Brain microvascular endothelial cell (primary cell): Measurements from ENCODE around the gene RESF1.
A peak's percentile ranks its signal among the peaks of the same experiment; 100 is the strongest.

Experiments
- DNase-seq: peaks from one replicate; pipeline ENCODE4 v3.0.0-alpha.2; 2020
- H3K27ac ChIP-seq: fragments of 250-450 bp; sonication (Bioruptor Pico); 2 replicates; pipeline ENCODE4 v1.5.1; 2020; ENCODE audit warnings: mild to moderate bottlenecking, moderate library complexity
- H3K27me3 ChIP-seq: fragments of 250-450 bp; sonication (Bioruptor Pico); replicated peaks from 2 replicates; pipeline ENCODE4 v1.5.1; 2020; ENCODE audit warnings: mild to moderate bottlenecking
- H3K36me3 ChIP-seq: fragments of 250-450 bp; sonication (Bioruptor Pico); replicated peaks from 2 replicates; pipeline ENCODE4 v1.5.1; 2020; ENCODE audit warnings: mild to moderate bottlenecking
- H3K4me3 ChIP-seq: 2 replicates; pipeline ENCODE4 v1.5.1; 2011; ENCODE audit warnings: low read depth, mild to moderate bottlenecking, control low read depth, low read length, moderate library complexity
- in situ Hi-C: cut with HindIII; loops from 2 replicates; pipeline ENCODE4 v1.10.0; 2017; ENCODE audit warnings: low sequenced_read_pairs, low pct_ligation_motif_present
- TF ChIP-seq, protein P1 (sequence below): IDR thresholded peaks from 2 replicates; pipeline ENCODE4 v1.5.1; 2011; ENCODE audit warnings: low read depth, mild to moderate bottlenecking, moderate library complexity, low read length, control low read depth, inconsistent platforms; ENCODE audit errors: missing control alignments

RESF1 gene, protein sequence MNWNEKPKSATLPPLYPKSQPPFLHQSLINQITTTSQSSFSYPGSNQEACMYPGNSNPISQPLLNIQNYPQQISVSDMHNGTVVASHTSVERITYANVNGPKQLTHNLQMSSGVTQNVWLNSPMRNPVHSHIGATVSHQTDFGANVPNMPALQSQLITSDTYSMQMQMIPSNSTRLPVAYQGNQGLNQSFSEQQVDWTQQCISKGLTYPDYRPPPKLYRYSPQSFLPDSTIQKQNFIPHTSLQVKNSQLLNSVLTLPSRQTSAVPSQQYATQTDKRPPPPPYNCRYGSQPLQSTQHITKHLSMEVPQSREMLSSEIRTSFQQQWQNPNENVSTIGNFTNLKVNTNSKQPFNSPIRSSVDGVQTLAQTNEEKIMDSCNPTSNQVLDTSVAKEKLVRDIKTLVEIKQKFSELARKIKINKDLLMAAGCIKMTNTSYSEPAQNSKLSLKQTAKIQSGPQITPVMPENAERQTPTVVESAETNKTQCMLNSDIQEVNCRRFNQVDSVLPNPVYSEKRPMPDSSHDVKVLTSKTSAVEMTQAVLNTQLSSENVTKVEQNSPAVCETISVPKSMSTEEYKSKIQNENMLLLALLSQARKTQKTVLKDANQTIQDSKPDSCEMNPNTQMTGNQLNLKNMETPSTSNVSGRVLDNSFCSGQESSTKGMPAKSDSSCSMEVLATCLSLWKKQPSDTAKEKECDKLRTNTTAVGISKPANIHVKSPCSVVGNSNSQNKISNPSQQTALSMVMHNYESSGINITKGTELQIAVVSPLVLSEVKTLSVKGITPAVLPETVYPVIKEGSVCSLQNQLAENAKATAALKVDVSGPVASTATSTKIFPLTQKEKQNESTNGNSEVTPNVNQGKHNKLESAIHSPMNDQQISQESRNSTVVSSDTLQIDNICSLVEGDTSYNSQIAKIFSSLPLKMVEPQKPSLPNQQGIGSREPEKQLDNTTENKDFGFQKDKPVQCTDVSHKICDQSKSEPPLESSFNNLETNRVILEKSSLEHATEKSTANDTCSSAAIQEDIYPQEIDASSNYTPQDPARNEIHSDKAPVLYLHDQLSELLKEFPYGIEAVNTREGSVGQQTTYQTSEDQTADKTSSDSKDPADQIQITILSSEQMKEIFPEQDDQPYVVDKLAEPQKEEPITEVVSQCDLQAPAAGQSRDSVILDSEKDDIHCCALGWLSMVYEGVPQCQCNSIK (N-terminal part only)

DNA sequence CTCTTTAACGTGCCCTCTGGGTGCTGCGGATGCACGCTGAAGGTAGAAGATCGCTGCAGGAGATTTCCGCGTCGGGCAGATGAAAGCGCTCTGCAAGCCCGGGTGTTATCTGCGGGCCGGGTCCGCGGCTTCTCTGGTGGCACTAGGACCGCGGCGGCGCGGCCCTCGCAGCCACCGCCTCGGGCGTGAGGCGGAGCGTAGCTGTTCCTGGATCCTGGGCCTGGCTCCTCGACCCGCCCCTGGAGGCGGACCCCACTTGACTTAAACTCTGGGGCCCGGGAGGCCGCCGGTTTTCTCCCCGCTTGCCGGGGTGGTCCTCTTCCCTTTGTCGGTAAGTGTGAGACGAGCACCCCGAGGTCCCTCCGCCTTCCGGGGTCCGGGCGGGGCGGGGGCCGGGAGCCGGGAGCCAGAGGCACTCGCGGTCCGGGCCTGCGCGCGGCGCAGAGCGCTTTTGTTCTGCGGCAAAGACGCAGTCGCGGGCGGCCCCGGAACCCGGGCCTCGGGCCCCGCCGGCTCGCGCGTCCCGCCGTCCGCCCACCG lies at the start of gene RESF1:
RESF1 (plus strand) TSS at position 255 of the 540 bp plus-strand sequence. CDS start 21,541 bp downstream, outside the sequence.
- H3K27me3 ChIP-seq: no peaks in the 10 kb centered on the region
- peaks cover 3% of the 10 kb centered on the region for H3K36me3 ChIP-seq
- peak; percentile 73 for DNase-seq
- H3K4me3 ChIP-seq: peak within 1 kb of the TSS; percentile 76
- TF ChIP-seq, protein P1, sequence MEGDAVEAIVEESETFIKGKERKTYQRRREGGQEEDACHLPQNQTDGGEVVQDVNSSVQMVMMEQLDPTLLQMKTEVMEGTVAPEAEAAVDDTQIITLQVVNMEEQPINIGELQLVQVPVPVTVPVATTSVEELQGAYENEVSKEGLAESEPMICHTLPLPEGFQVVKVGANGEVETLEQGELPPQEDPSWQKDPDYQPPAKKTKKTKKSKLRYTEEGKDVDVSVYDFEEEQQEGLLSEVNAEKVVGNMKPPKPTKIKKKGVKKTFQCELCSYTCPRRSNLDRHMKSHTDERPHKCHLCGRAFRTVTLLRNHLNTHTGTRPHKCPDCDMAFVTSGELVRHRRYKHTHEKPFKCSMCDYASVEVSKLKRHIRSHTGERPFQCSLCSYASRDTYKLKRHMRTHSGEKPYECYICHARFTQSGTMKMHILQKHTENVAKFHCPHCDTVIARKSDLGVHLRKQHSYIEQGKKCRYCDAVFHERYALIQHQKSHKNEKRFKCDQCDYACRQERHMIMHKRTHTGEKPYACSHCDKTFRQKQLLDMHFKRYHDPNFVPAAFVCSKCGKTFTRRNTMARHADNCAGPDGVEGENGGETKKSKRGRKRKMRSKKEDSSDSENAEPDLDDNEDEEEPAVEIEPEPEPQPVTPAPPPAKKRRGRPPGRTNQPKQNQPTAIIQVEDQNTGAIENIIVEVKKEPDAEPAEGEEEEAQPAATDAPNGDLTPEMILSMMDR: no peak
- peak within 1 kb of the TSS; percentile 44 for H3K27ac ChIP-seq
- in situ Hi-C loops: no loop called here

DNA sequence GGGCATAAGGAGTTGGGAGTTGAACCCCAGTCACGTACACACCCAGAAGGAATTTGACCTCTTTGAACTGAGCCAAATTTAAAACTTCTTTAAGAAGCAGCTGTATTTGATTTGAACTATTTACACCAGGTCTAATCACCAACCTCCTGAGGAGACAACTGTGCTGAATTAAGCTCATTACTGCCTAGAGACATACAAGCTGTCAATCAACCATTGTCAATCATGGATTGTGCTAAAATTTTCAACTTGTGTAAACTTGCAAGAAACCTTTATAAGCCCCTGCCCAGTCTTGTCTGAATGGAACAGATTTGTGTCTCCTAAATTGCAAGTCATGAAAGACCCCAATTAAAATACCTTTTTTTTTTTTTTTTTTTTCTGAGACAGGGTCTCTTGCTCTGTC lies 44.3 kb upstream of the RESF1 start:
- Histone ChIP-seq H3K27ac (no peak overlapping the region), H3K4me3 (no peak overlapping the region), H3K27me3 (no peaks in the 10 kb centered on the region), H3K36me3 (no peaks in the 10 kb centered on the region)
- no peak for DNase-seq
- TF ChIP-seq, protein P1: no peak
- in situ Hi-C loops: no loop called here

DNA sequence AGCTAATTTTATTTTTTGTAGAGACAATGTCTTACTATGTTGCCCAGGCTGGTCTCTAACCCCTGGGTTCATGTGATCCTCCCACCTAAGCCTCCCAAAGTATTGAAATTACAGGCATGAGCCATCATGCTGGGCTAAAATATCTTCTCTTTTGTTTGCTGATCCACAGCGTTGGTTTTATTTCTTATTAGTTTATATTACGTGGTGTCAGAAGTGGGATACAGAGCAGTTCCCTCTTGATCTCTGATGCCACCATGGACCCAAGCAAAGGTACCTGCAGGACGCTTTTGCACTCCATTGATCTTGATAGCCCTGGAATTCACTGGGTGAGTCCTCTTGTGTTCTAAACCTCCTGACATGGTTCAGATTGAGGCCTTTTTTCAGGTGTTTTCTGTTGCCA lies 43.8 kb upstream of the RESF1 start:
- H3K36me3 ChIP-seq: no peaks in the 10 kb centered on the region
- no peak for DNase-seq
- TF ChIP-seq, protein P1: no peak
- in situ Hi-C loops: no loop called here
- H3K27ac ChIP-seq: no peak overlapping the region
- no peaks in the 10 kb centered on the region for H3K27me3 ChIP-seq
- H3K4me3 ChIP-seq: no peak overlapping the region

DNA sequence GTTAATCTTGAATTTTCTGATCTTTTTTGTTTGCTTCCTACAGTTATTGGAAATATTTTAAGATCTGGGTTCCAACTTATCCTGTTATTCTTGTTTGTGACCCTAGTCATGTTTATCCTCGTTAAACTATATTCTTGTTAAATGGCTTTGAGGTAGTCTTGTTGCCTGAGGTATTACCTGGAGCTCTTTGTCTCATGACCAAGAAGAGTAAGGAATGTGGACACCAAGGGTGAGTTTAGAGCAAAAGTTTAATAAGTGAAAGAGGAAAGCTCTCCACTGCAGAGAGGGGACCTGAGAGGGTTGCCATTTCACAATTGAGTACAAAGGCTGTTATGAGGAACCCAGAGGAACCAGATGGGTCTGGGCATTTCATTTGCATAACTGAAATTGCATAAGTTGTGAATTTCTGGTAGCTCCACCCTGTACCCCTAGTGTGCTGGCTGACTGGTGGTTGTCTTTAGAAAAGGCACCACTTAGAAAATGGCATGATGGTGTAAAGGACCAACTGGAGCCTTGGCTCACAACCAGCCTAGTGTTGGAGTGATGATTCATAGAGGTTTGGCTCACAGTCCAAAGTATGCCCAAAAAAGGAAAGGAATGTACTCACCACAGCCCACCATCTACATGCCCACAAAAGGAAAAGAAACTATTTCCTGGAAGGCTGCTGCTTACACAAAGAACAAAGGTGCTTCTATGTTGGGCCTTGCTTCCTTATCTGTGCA lies 36.7 kb upstream of the RESF1 start:
- no peak overlapping the region for H3K27ac ChIP-seq
- in situ Hi-C loops: no loop called here
- TF ChIP-seq, protein P1: no peak

GRCh38 chr12:31923063-31923412 lies 36.2 kb upstream of the RESF1 start:
- TF ChIP-seq, protein P1: no peak
- DNase-seq: peak; percentile 2
- H3K4me3 ChIP-seq: no peak overlapping the region
- no peaks in the 10 kb centered on the region for H3K36me3 ChIP-seq
- in situ Hi-C loops: no loop called here
- no peak overlapping the region for H3K27ac ChIP-seq
- no peaks in the 10 kb centered on the region for H3K27me3 ChIP-seq

More for the DNA sequence above, 36.7 kb upstream of the RESF1 start:
- no peaks in the 10 kb centered on the region for H3K27me3 ChIP-seq
- peak; percentile 26 for DNase-seq
- H3K36me3 ChIP-seq: no peaks in the 10 kb centered on the region
- no peak overlapping the region for H3K4me3 ChIP-seq
